Right hindlimb (tissue), 1 donor: ENCODE results near the gene OR5K3.
"Not testable (repeated sequence)": the region's sequence is repeated elsewhere in the genome, so short reads cannot be mapped to it uniquely, and the experiment has no call there.

Experiments used
- DNase-seq: peaks from one replicate; pipeline ENCODE4 v3.0.0-alpha.2; 2018

The OR5K3 gene, protein sequence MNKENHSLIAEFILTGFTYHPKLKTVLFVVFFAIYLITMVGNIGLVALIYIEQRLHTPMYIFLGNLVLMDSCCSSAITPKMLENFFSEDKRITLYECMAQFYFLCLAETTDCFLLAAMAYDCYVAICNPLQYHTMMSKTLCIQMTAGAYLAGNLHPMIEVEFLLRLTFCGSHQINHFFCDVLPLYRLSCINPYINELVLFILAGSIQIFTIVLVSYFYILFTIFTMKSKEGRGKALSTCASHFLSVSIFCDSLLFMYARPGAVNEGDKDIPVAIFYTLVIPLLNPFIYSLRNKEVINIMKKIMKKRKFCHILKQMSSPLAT

GRCh38 chr3:98390366-98390765 is at the start of gene OR5K3:
TSS of gene OR5K3 (plus strand) at chr3:98390666. CDS start at chr3:98390666, 0 bp downstream.
- no peak for DNase-seq

GRCh38 chr3:98341758-98342157 is 48.7 kb upstream of the OR5K3 start:
- DNase-seq = no peak

DNA sequence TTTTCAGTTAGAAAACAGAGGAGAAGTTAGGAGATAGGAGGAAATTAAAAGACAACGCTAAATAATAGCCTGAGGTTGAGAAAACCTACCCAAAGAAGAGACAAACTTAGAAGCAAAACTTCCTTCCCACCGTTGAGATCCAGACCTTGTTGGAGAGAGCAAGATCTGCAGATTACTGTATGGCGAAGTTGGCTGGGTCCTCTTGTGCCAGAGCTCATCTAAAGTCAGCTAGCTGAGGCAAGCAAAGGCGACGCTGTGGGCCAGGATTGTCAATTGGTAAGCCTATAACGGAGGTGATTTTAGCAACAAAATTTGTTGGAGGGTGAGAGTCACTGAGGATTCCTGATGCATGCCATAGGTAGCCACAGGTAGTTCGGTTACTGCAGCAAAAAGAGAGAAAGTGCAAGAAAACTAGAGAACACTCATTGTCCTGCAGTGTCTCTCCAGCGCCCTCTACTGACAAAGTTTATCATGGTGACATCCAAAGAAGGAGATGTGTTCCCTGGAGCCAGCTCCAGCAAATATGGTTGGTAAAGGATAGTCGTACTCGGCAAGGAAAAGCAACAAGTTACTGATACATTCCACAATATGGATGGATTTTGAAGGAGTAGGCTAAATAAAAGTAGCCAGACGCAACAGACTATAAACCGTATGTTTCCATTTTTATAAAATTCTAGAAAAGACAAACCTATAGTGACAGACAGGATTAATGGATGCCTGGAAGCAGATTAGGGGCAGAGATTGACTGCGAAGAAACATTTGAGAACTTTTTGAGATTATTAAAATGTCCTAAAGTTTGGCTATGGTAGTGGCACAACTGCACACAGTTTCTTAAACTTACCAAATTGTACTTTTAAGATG is 46.6 kb upstream of the OR5K3 start:
- DNase-seq = no peak

DNA sequence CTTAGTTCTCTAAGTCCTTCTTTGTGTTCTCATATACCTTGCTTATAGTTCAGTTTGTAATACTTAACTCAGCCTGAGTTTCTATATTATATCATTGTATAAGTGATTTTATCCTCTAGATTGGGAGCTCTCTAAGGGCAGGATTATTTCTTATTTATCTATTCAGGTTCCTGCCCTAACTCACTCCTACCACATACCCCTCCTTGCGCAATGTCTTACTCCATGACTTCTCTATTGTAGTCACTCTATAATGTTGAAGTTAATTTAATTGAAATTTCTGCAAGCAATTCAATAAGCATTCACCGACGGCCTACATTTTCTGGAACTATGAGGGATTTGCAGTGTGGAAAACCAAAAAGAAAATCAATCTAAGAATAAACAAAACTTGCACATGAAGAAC is 40.4 kb upstream of the OR5K3 start:
- DNase-seq = no peak

DNA sequence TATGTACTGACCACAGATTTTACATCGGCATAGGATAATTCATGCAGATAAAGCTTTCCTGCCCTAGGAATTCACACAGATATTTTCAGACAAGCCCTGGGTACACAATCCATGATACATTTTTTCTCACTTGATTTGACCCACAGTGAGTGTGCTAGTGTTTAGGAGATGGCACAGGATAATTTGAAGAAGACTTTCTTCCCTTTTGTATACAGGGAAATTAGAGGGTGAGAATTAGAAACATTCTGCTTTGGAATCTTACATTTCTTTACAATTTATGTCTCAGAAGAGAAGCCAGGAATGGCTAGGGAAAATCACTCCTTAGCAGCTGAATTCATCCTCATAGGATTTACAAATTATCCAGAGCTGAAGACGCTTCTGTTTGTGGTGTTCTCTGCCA is 36.9 kb upstream of the OR5K3 start, which contains the start of gene OR5K4:
Gene OR5K4, plus strand, starts transcription at position 301 of the 400 bp plus-strand sequence. Its CDS starts 0 bp downstream, at position 301.
- DNase-seq = no peak

GRCh38 chr3:98359250-98359649 is 31.2 kb upstream of the OR5K3 start:
- DNase-seq = no peak

DNA sequence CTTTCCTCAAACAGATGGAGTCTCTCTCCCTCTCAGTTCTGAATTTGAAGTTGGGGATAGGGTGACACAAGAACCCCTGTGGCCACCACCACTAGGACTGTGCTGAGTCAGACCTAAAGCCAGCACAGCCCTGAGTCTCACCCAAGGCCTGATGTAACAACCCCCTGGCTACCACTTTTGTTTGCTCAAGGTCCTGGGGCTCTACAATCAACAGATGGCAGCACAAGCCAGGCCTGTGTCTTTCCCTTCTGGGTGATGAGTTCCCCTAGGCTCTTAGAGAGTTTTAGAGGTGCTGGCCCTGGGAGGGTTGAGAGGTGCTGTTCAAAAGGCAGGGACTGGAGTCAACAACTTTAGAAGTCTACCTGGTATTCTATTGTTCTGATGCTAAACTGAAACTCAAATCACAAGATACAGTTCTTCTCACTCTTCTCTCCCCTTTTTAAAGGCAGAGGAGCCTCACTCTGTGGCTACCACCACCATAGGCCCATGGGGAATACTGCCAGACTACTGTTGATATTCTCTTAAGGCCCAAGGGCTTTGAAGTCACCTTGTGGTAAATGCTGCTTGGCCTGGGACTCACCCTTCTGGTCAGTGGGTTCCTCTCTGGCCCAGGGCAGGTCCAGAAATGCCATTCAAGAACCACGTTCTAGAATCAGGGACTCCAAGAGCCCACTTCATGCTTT is 30.3 kb upstream of the OR5K3 start:
- DNase-seq = no peak

GRCh38 chr3:98360681-98361080 is 29.8 kb upstream of the OR5K3 start:
- no peak for DNase-seq

DNA sequence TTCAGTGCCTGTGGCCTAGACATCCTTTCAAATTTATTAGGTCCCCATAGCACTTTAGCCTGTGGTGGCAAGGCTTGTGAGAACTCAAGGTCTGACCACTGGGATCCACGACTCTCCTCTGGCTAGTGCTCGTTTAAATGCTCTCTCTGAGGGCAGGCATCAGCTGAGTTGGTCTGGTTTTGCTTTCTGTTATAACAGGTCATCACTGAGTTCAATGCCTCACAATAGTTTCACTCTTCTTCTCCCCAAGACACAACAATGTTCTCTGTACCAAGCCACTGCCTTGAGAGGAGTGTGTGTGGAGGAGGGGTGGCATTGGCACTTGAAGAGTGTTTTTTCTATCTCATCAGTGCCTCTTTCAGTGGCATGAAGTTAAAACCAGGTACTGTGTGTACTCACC is 29.2 kb upstream of the OR5K3 start:
- no peak for DNase-seq

DNA sequence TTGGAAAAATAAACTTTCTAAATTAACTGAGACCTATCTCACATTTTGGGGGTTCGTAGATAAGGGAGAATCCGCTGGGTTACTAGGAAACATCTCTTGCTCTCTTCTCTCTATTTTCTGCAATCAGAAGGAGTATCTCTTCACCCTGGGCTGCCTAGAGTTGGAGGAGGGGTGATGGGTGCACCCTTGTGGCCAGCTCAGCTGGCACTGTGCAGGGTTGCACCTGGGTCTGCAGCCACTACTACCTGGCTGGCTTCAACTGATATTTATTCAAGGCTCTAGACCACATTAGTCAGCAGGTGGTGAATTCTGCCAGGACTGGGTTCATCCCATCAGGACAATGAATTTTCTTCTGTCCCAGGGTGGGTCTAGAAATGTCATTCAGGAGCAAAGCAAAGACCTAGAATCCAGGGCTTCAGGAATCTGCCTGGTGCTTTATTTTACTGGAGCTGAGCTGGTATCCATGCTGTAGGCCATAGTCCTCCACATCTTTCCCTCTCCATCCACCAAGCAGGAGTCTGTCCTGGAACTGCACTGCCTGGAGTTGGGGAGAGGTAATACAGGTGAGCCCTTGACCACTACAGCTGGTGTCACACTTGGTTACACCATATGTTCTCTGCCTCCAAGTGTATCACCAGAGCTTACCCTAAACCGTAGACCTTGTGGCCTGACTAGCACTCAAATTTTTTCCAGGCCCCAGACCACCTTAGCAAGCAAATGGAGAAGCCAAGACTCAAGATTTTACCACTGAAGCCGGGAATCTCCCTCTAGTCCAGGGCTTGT is 22.8 kb upstream of the OR5K3 start:
- DNase-seq = no peak

GRCh38 chr3:98371186-98371585 is 19.3 kb upstream of the OR5K3 start:
- DNase-seq = no peak

DNA sequence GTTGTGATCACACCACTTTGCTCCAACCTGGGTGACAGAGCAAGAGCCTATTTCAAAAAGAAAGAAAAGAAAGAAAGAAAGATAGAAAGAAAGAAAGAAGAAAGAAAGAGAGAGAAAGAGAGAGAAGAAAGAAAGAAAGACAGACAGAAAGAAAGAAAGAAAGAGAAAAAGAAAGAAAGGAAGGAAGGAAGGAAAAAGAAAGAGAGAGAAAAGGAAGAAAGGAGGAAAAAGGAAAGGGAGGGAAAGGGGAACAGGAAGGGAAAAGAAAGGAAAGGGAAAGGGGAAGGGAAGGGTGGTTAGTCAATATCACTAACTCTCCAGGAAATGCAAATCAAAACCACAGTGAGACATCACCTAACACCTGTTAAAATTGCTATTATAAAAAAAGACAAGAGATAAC is 18.6 kb upstream of the OR5K3 start:
- no peak for DNase-seq

DNA sequence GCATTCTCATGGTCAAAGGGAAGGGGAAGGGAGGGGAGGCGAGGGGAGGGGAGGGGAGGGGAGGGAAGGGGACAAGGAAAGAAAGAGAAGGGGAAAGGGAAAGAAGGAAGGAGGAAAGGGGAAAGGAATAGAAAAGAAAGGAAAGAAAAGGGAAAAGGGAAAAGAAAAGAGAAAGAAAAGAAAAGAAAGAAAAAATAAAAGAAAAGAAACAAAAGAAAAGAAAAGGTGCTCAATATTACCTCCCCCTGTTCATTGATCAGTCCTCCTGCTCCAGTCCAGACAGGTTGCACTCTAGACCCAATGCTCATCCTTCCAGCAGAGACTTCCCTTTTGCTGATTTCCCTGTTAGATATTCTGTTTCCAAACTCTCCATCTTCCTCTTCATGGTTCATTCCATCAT is 18.0 kb upstream of the OR5K3 start:
- no peak for DNase-seq

- no peak for DNase-seq
Observed at GRCh38 chr3:98376631-98377030, 13.8 kb upstream of the OR5K3 start.

GRCh38 chr3:98388147-98388546 is 2.3 kb upstream of the OR5K3 start:
- DNase-seq = no peak

GRCh38 chr3:98395101-98395500 is 4.6 kb downstream of the OR5K3 start:
- DNase-seq = no peak

DNA sequence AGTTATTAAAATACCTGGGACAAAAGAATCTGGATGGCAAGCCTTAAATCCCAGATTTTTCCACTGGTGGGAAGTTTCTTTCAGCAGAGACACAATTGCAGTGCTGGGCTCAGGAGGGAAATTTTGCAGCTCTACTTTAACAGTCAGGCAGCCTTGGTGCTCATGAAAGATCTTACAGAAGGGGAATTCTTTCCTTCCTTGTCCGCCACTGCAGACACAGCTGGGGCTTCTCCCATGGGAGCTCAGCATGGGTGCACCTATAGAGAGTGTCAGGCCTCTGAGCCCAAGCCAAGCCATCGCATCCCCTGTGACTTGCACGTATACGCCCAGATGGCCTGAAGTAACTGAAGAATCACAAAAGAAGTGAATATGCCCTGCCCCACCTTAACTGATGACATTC is 6.0 kb downstream of the OR5K3 start:
- DNase-seq = not testable (repeated sequence)

GRCh38 chr3:98398513-98398912 is 8.0 kb downstream of the OR5K3 start:
- DNase-seq = no peak

DNA sequence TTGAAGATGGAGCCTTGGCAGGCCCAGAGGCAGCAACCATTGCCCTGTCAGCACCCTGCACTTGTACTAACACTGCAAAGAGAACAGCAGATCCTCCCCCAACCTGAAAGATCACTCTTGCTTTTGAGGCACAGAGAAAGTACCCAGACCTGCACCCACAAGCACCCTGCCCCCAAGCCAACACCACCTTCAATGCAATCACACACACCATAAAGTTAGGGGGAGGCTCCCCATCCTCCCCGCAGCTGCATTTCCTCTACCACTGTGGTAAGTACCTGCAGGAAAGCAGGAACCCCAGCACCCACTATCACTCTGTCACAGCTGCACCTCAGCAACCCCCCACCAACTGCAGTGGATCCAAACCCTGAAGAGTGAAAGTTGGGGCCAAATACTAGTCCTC is 12.0 kb downstream of the OR5K3 start:
- DNase-seq = no peak

GRCh38 chr3:98404010-98404409 is 13.5 kb downstream of the OR5K3 start:
- no peak for DNase-seq

DNA sequence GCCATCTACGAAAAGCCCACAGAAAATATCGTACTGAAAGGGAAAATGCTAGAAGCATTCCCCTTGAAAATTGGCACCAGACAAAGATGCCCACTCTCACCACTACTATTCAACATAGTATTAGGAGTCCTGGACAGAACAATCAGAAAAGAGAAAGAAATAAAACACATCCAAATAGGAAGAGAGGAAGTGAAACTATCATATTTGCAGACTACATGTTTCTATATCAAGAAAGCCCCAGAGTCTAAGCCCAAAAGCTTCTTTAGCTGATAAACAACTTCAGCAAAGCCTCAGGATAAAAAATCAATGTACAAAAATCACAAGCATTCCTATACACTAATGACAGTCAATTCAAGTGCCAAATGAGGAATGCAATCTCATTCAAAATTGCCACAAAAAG is 15.6 kb downstream of the OR5K3 start:
- no peak for DNase-seq

- DNase-seq = no peak
Observed at GRCh38 chr3:98432575-98432974, 42.1 kb downstream of the OR5K3 start.

- DNase-seq = no peak
Observed at GRCh38 chr3:98433764-98434163, 43.3 kb downstream of the OR5K3 start.
